Activated CD4-positive, alpha-beta T cell treated with anti-CD3 and anti-CD28 coated beads, Interleukin-10, Interleukin-2, amounts not matched to agents 100 ng/mL and 50 ng/mL, durations not matched to agents 16 hours and 8 hours (primary cell): ENCODE measurements around the gene PRKCE.

Source experiments
- DNase-seq: peaks from one replicate; pipeline ENCODE4 v3.0.0-alpha.2; 2020

The PRKCE gene

GRCh38 chr2:45921921-45922320, 270.4 kb downstream of the PRKCE start:
- DNase-seq: no peak

GRCh38 chr2:45922577-45922988, 271.1 kb downstream of the PRKCE start:
- no peak for DNase-seq

- no peak for DNase-seq
Observed at GRCh38 chr2:45923701-45924100, 272.2 kb downstream of the PRKCE start.

GRCh38 chr2:45925026-45925425, 273.6 kb downstream of the PRKCE start:
- no peak for DNase-seq

GRCh38 chr2:45925636-45926366, 274.3 kb downstream of the PRKCE start:
- DNase-seq: no peak

DNA sequence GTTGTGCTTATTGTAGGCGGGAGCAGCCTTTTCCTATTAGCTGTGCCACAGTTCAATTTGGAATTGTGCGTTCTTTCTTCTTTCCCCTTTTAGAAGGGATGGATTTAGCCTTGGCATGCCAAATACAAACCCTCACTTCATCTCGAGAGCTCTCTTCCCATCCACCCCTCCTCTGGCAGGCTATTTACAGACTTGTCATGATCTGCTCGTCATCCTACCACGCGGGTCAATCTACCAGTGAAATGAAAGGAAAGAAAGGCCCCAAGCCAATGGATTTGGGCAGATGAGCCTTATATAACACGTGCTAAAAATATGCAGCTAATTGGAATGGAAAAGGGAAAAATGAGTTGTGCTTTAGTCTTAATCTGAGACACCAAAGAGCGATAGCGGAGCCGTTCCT, 277.5 kb downstream of the PRKCE start:
- no peak for DNase-seq

DNA sequence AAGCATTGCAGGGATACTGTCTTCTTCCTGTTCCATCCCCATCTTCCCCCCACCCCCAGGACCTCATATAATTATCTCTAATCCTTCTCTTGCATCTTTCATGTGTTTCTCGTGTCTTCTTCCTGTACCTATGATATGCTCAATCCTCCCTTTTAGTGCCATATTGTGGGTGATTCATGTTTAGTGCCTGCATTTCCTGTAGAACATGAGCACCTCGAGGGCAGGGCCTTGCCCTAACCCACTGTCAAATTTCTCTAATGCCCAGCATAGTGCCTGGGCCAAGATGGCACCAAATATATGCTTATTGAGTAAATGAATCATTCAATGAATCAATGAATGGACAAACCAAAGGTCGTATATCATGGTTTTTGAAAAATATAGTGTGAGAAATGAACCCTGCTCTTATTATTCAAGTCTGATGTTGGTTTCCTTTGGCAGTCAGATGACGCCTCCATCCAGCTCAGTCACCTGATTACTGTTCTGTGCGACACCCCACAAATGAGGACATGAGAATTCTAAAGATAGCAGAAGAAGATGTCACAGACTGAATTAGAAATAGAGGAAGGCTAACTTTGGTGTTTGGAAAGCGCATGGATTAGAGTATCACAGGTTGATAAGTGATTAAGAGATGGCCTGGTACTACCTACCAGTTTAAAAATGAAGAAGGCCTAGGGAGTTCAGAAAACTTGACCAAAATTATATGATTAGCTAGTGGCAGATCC, 278.4 kb downstream of the PRKCE start:
- DNase-seq: no peak

DNA sequence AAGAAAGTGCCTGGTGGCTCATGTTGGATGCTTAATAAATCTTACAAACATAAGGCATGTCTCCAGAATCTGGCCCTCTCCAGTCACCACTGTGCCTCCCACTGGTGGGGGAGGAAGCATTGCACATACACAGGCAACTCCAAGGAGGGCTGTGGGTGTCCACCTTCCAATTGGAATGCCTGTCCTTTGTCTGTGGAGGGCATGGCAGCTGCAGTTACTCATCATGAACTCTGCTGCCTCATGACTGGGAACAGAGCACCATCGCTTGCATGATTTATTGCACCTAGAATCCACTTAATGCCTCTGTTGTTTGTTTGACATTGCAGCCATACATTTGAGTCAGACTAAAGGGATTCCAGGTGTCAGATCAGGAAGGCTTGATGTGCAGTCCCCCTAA, 278.9 kb downstream of the PRKCE start:
- no peak for DNase-seq

- DNase-seq: peak; percentile 51
Observed at GRCh38 chr2:45932278-45932975, 281.0 kb downstream of the PRKCE start.

GRCh38 chr2:45935791-45936622, 284.5 kb downstream of the PRKCE start:
- DNase-seq: peak; percentile 63

- DNase-seq: no peak
Observed at GRCh38 chr2:45936623-45936979, 285.1 kb downstream of the PRKCE start.

DNA sequence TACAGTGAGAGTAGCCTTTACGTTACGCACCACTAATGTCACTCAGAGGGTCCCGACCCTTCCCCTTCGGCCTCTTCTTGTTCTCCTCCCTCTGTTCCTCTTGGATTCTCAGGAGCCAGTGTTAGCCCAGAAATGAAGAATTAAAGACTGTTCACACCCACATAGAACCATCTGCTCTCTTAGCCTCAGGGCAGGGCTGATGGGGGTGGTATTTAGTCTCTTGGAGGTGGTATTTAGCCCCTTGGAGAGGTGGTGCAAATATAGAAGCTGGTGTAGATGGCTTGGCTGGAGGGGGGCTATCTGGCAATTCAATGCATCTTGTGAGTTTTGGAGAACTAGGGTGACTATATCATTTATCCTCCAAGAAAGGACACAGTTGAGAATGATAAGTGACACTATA, 286.5 kb downstream of the PRKCE start:
- no peak for DNase-seq

- no peak for DNase-seq
Observed at GRCh38 chr2:45938649-45939511, 287.4 kb downstream of the PRKCE start.

DNA sequence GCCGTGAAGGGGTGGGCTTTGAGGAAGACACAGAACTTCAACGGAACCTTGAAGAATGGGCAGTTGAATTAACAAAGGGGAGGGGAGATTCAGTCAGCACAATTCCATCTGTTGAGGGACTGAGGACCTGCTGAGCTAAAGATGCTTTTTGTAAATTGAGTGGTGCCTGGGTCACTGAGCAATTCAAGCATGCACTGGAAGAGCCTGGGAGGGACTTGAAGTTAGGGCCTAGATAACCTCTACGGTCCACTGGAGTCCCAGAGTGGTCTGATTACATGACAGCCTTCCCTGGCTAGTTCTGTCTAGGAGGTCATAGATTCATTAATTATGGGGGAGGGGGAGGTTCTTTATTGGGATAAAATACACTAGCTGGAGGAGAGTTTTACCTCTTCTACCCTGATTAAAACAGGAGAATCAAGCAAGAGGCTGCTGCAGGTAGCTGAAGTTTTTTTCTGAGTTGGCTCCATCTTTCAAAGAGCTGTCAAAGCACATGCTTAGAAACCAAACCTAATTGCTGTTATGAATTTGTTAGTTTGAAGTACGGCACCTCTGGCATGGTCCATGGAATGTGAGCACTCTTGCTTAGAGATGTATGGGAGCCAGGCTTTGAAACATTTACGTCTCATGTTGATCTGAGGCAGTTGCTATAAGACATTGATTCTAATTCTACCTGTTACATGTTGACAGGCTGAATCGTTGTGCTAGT, 290.2 kb downstream of the PRKCE start:
- no peak for DNase-seq

GRCh38 chr2:45942237-45942738, 290.8 kb downstream of the PRKCE start:
- DNase-seq: no peak

DNA sequence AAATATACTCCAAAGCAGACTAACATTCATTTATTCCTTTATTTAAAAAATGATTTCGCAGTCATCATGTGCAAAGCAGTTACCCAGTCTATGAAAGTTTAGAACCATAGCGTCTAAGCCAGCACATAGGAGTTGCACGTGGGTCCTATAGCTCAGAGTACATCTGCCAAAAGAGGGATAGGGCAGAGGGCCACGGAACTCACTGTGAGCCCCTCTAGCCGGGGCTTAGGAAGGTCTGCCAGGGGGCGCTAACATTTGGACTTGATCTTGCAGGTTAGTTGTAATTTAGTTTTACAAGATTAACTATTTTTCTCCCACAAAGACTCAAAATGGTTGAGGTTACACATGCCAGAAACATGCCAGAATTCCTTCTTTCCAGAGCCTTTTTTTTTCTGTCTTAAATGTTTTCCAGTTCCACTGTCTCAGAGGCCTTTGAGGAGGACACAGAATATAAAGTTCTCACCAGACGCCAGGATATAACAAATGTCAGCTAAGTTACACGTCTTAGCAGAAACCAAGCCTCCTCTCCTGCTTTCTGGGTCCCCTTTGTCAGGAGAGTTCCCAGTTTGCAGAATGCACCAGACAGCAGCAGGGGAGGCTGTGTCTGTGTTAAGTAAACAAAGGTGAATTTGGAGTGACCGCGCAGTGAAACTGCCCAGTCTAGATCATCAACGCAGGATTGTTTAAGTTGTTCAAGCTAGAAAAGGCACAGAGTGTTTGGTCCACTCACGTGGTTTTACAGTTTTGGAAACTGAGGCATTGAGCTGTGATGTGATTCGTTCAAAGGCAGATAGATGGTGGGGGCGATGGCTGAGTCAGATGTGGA, 292.0 kb downstream of the PRKCE start:
- DNase-seq: no peak

DNA sequence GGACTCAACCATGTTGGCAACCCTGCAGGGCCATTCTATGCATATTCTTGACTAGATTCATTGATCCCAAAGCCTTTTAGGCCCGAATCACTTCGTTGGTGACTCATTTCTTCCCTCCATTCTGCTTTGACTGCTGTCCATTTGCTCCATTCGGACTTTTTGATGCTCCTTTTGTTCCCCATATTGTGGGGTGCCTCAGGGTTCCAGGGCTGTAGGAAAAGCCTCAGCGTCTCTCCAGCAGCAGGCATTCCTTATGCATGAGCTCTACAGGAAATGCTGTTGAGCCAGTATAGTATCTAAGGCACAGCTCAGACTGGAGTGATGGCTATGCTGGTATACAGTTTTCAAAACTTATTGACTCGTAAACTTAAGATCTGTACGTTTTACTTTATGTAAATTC, 292.6 kb downstream of the PRKCE start:
- DNase-seq: no peak

DNA sequence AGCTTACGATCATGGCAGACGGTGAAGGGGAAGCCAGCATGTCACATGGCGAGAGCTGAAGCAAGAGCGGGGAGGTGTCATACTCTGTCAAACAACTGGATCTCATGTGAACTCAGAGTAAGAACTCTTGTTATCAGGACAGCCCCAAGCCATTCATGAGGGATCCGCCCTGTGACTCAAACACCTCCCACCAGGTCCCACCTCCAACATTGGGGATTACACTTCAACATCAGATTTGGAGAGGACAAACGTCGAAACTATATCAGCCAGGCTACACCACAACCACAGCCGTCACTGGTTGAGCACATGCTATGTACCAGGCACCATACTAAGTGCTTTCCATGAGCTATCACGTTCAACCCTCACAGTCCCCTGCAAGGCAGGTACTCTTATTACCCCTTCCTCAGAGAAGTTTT, 293.8 kb downstream of the PRKCE start:
- no peak for DNase-seq

DNA sequence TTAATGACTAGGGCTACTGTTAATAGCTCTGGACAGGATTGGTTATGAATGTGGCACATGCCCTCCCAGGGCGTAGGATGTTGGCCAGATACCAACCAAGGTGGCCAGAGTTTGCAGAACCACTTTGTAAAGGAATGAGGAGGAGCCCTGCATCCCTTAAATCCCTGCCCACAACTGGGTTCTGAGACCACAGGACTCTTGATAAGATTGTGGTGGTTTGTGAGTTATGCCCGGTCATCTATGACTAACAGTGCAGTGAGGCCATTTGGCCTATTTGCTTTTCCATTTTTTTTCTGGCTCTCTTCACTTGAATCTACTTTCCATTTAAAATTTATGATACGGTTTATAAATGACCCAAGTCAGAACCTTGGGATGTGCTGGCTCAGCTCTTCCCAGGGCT, 294.5 kb downstream of the PRKCE start:
- DNase-seq: no peak

- no peak for DNase-seq
Observed at GRCh38 chr2:45950606-45951005, 299.1 kb downstream of the PRKCE start.
